ENCODE measurements around the gene TMSB10. TPM values are rescaled to one million over a fixed set of nuclear protein-coding genes. Genes with fewer than 3 reads are reported as not detected.

Gene TMSB10
- total and polyA plus RNA-seq, 2 of the 13 experiments (the other 11 are each of a cell fraction or from before 2014, with no cell fraction given) = 665 to 708 TPM

- no peak for TF ChIP-seq KIAA2018 (CRISPR knock-in tag; IDR thresholded peaks at IDR 0.05; ENCODE audit: borderline replicate concordance)
- TF ChIP-seq PAXIP1 (CRISPR knock-in tag; conservative IDR thresholded peaks at IDR 0.05) = 0 out of 2 replicates have a peak, but pooled peaks have one; percentile 21
- no peak for TF ChIP-seq JARID2 (CRISPR knock-in tag; IDR thresholded peaks at IDR 0.05; ENCODE audit: insufficient replicate concordance)
- TF ChIP-seq, protein P1, sequence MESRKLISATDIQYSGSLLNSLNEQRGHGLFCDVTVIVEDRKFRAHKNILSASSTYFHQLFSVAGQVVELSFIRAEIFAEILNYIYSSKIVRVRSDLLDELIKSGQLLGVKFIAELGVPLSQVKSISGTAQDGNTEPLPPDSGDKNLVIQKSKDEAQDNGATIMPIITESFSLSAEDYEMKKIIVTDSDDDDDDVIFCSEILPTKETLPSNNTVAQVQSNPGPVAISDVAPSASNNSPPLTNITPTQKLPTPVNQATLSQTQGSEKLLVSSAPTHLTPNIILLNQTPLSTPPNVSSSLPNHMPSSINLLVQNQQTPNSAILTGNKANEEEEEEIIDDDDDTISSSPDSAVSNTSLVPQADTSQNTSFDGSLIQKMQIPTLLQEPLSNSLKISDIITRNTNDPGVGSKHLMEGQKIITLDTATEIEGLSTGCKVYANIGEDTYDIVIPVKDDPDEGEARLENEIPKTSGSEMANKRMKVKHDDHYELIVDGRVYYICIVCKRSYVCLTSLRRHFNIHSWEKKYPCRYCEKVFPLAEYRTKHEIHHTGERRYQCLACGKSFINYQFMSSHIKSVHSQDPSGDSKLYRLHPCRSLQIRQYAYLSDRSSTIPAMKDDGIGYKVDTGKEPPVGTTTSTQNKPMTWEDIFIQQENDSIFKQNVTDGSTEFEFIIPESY (CRISPR knock-in tag; IDR thresholded peaks at IDR 0.05) = peak; percentile 97
- TF ChIP-seq JDP2 (CRISPR knock-in tag; IDR thresholded peaks at IDR 0.05; ENCODE audit: borderline replicate concordance) = no peak
- TF ChIP-seq, protein P2, sequence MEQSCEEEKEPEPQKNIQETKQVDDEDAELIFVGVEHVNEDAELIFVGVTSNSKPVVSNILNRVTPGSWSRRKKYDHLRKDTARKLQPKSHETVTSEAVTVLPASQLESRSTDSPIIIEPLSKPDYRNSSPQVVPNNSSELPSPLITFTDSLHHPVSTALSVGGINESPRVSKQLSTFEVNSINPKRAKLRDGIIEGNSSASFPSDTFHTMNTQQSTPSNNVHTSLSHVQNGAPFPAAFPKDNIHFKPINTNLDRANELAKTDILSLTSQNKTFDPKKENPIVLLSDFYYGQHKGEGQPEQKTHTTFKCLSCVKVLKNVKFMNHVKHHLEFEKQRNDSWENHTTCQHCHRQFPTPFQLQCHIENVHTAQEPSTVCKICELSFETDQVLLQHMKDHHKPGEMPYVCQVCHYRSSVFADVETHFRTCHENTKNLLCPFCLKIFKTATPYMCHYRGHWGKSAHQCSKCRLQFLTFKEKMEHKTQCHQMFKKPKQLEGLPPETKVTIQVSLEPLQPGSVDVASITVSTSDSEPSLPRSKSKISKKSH (CRISPR knock-in tag; IDR thresholded peaks at IDR 0.05; ENCODE audit: borderline replicate concordance) = no peak
- TF ChIP-seq, protein P3, sequence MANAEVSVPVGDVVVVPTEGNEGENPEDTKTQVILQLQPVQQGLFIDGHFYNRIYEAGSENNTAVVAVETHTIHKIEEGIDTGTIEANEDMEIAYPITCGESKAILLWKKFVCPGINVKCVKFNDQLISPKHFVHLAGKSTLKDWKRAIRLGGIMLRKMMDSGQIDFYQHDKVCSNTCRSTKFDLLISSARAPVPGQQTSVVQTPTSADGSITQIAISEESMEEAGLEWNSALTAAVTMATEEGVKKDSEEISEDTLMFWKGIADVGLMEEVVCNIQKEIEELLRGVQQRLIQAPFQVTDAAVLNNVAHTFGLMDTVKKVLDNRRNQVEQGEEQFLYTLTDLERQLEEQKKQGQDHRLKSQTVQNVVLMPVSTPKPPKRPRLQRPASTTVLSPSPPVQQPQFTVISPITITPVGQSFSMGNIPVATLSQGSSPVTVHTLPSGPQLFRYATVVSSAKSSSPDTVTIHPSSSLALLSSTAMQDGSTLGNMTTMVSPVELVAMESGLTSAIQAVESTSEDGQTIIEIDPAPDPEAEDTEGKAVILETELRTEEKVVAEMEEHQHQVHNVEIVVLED (CRISPR knock-in tag; IDR thresholded peaks at IDR 0.05; ENCODE audit: borderline replicate concordance) = 0 out of 2 replicates have a peak, but pooled peaks have one; percentile 4
- no peak for TF ChIP-seq RARG (CRISPR knock-in tag; IDR thresholded peaks at IDR 0.05; ENCODE audit: low read depth)
- TF ChIP-seq ZNF572 (CRISPR knock-in tag; IDR thresholded peaks at IDR 0.05) = no peak
Measured at GRCh38 chr2:84906900-84907714, 1.7 kb downstream of the TMSB10 start (continued).

Data from HepG2 (cell line).